HepG2 (cell line): Measurements from ENCODE around the gene PRMT5. TPM values are rescaled to one million over a fixed set of nuclear protein-coding genes. Genes with fewer than 3 reads are reported as not detected.

Source experiments
- HOXD1 ChIP-seq: sonication (generic); formaldehyde crosslinking; IDR thresholded peaks from 2 replicates; pipeline ENCODE4 v1.5.0; 2020; ENCODE audit warnings: missing genetic modification reagents
- KDM1A ChIP-seq: IDR thresholded peaks from 2 replicates; pipeline ENCODE4 v1.6.1; 2016; ENCODE audit warnings: missing compliant biosample characterization
- NFKB2 ChIP-seq: sonication (generic); formaldehyde crosslinking; IDR thresholded peaks from 2 replicates; pipeline ENCODE4 v1.4.0; 2020; ENCODE audit warnings: missing genetic modification reagents, borderline replicate concordance
- NFYB ChIP-seq: sonication (generic); formaldehyde crosslinking; IDR thresholded peaks from 2 replicates; pipeline ENCODE4 v1.4.0; 2020; ENCODE audit warnings: missing genetic modification reagents
- NR1H2 ChIP-seq: sonication (generic); formaldehyde crosslinking; IDR thresholded peaks from 2 replicates; pipeline ENCODE4 v1.8.1; 2022; ENCODE audit warnings: low read depth, missing genetic modification reagents, borderline replicate concordance
- PLRG1 ChIP-seq: fragments of 450-650 bp; conservative IDR thresholded peaks from 2 replicates; pipeline ENCODE4 v1.6.1; 2016
- POLR2G ChIP-seq: fragments of 200-400 bp; formaldehyde crosslinking; IDR thresholded peaks from 2 replicates; pipeline ENCODE4 v1.6.1; 2018; ENCODE audit warnings: mild to moderate bottlenecking, low read depth, low read length, moderate library complexity
- RELA ChIP-seq: sonication (generic); formaldehyde crosslinking; IDR thresholded peaks from 2 replicates; pipeline ENCODE4 v1.4.0; 2020; ENCODE audit warnings: missing genetic modification reagents
- STAT5B ChIP-seq: sonication (generic); formaldehyde crosslinking; IDR thresholded peaks from 2 replicates; pipeline ENCODE4 v1.4.0; 2020; ENCODE audit warnings: missing genetic modification reagents
- TCF12 ChIP-seq, 2 experiments: fragments of 450-650 bp in 1 of 2; sonication (generic) in 1 of 2; formaldehyde crosslinking in 1 of 2; IDR thresholded peaks; 2 replicates each; pipeline versions ENCODE4 v1.6.1 to v1.8.0; 2017 to 2022; ENCODE audit warnings: antibody characterized with exemption in 1 of 2, mild to moderate bottlenecking in 1 of 2, missing genetic modification reagents in 1 of 2, moderate library complexity in 1 of 2
- ZNF224 ChIP-seq: sonication (generic); formaldehyde crosslinking; IDR thresholded peaks from 2 replicates; pipeline ENCODE4 v1.5.0; 2020; ENCODE audit warnings: mild to moderate bottlenecking, missing genetic modification reagents
- ZNF225 ChIP-seq: sonication (generic); formaldehyde crosslinking; IDR thresholded peaks from 2 replicates; pipeline ENCODE4 v1.4.0; 2020; ENCODE audit warnings: mild to moderate bottlenecking, missing genetic modification reagents
- ZNF253 ChIP-seq: sonication (generic); formaldehyde crosslinking; IDR thresholded peaks from 2 replicates; pipeline ENCODE4 v1.8.0; 2022; ENCODE audit warnings: mild to moderate bottlenecking, missing genetic modification reagents, borderline replicate concordance
- ZNF296 ChIP-seq: sonication (generic); formaldehyde crosslinking; conservative IDR thresholded peaks from 2 replicates; pipeline ENCODE4 v1.5.0; 2020; ENCODE audit warnings: mild to moderate bottlenecking, missing genetic modification reagents
- ZNF496 ChIP-seq: sonication (generic); formaldehyde crosslinking; IDR thresholded peaks from 2 replicates; pipeline ENCODE4 v1.8.1; 2023; ENCODE audit warnings: mild to moderate bottlenecking, moderate library complexity, missing genetic modification reagents; ENCODE audit not compliant: insufficient replicate concordance
- ZNF768 ChIP-seq: sonication (generic); formaldehyde crosslinking; IDR thresholded peaks from 2 replicates; pipeline ENCODE4 v1.4.0; 2020; ENCODE audit warnings: missing genetic modification reagents
- ZNF772 ChIP-seq: sonication (generic); formaldehyde crosslinking; IDR thresholded peaks from 2 replicates; pipeline ENCODE4 v1.5.0; 2020; ENCODE audit warnings: mild to moderate bottlenecking, missing genetic modification reagents
- ZNF780A ChIP-seq: sonication (generic); formaldehyde crosslinking; IDR thresholded peaks from 2 replicates; pipeline ENCODE4 v1.8.0; 2022; ENCODE audit warnings: mild to moderate bottlenecking, missing genetic modification reagents, moderate library complexity
- polyA plus RNA-seq, 8 experiments: library from polyadenylated mRNA; depleted of rRNA in 3 of 8; stranded (reverse) in 7 of 8; unstranded in 1 of 8; fragments of >200 nt; fragmentation: Illumina TruSeq in 4 of 8; extraction: Trizol in 4 of 8; gene quantifications; 2 replicates each; pipeline versions ENCODE4 v1.2.1 to v1.2.3, GENCODE V29; 2011 to 2016; ENCODE audit warnings: low read depth in 4 of 8, missing spikeins in 1 of 8, mixed read lengths in 1 of 8; ENCODE audit not compliant: insufficient read depth in 1 of 8
- total RNA-seq, 5 experiments: library from RNA; depleted of rRNA; stranded (reverse); fragments of >200 nt; fragmentation: Illumina TruSeq; extraction: Trizol; gene quantifications; 2 replicates each; pipeline ENCODE4 v1.2.3, GENCODE V29; 2016; ENCODE audit warnings: low read depth in 1 of 5
- TF ChIP-seq, protein P1 (sequence below): sonication (generic); formaldehyde crosslinking; conservative IDR thresholded peaks from 2 replicates; pipeline ENCODE4 v1.4.0; 2020; ENCODE audit warnings: missing genetic modification reagents
- TF ChIP-seq, protein P2 (sequence below): IDR thresholded peaks from 2 replicates; pipeline ENCODE4 v1.6.1; 2018; ENCODE audit warnings: missing genetic modification reagents
- TF ChIP-seq, protein P3 (sequence below): sonication (generic); formaldehyde crosslinking; IDR thresholded peaks from 2 replicates; pipeline ENCODE4 v1.4.0; 2020; ENCODE audit warnings: missing genetic modification reagents
- TF ChIP-seq, protein P4 (sequence below): sonication (generic); formaldehyde crosslinking; IDR thresholded peaks from 2 replicates; pipeline ENCODE4 v1.5.0; 2020; ENCODE audit warnings: missing genetic modification reagents
- TF ChIP-seq, protein P5 (sequence below): sonication (generic); formaldehyde crosslinking; IDR thresholded peaks from 2 replicates; pipeline ENCODE4 v1.5.1; 2020; ENCODE audit warnings: mild to moderate bottlenecking, missing genetic modification reagents

Gene PRMT5
- total and polyA plus RNA-seq, 2 of the 13 experiments (the other 11 are each of a cell fraction or from before 2014, with no cell fraction given), result 210 to 354 TPM

DNA sequence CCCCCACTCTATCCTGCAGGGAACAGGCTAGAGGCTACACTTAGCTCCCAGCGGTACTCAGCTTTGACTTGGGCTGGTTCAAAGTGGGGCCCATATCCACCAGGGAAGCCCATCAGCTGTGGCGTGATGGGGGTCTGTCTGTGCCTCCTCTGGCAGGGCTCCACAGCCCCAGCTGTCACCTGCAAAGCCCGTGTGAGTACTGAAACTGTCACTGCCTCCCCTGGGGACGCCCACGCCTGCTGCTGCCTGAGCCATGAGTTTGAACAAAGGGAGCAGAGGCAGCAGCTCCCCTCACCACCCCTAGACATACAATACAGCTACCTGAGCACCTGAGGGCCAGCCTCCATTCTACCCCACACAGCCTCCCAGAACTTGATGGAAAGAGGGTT, 41.2 kb downstream of the PRMT5 start (continued):
- no peak for TF ChIP-seq ZNF496 (CRISPR knock-in tag)
- 0 out of 2 replicates have a peak, but pooled peaks have one; percentile 9 for TF ChIP-seq NFYB
- TF ChIP-seq, protein P1, sequence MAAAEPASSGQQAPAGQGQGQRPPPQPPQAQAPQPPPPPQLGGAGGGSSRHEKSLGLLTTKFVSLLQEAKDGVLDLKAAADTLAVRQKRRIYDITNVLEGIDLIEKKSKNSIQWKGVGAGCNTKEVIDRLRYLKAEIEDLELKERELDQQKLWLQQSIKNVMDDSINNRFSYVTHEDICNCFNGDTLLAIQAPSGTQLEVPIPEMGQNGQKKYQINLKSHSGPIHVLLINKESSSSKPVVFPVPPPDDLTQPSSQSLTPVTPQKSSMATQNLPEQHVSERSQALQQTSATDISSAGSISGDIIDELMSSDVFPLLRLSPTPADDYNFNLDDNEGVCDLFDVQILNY (CRISPR knock-in tag), result no peak
- no peak for TF ChIP-seq PLRG1
- 0 out of 2 replicates have a peak, but pooled peaks have one; percentile 14 for TF ChIP-seq ZNF768 (CRISPR knock-in tag)
- TF ChIP-seq ZNF296 (CRISPR knock-in tag), result no peak
- no peak for TF ChIP-seq ZNF780A (CRISPR knock-in tag)
- TF ChIP-seq, protein P2, sequence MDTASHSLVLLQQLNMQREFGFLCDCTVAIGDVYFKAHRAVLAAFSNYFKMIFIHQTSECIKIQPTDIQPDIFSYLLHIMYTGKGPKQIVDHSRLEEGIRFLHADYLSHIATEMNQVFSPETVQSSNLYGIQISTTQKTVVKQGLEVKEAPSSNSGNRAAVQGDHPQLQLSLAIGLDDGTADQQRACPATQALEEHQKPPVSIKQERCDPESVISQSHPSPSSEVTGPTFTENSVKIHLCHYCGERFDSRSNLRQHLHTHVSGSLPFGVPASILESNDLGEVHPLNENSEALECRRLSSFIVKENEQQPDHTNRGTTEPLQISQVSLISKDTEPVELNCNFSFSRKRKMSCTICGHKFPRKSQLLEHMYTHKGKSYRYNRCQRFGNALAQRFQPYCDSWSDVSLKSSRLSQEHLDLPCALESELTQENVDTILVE (CRISPR knock-in tag), result no peak
- TF ChIP-seq ZNF225 (CRISPR knock-in tag), result peak; percentile 44; the same call in 1 of the 2 replicates
- TF ChIP-seq KDM1A (CRISPR knock-in tag), result no peak
- no peak for TF ChIP-seq STAT5B (CRISPR knock-in tag)
- TF ChIP-seq, protein P3, sequence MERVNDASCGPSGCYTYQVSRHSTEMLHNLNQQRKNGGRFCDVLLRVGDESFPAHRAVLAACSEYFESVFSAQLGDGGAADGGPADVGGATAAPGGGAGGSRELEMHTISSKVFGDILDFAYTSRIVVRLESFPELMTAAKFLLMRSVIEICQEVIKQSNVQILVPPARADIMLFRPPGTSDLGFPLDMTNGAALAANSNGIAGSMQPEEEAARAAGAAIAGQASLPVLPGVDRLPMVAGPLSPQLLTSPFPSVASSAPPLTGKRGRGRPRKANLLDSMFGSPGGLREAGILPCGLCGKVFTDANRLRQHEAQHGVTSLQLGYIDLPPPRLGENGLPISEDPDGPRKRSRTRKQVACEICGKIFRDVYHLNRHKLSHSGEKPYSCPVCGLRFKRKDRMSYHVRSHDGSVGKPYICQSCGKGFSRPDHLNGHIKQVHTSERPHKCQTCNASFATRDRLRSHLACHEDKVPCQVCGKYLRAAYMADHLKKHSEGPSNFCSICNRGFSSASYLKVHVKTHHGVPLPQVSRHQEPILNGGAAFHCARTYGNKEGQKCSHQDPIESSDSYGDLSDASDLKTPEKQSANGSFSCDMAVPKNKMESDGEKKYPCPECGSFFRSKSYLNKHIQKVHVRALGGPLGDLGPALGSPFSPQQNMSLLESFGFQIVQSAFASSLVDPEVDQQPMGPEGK (CRISPR knock-in tag), result no peak
- no peak for TF ChIP-seq TCF12 (IDR thresholded peaks at IDR 0.05)
- TF ChIP-seq TCF12 (CRISPR knock-in tag; IDR thresholded peaks at IDR 0.05), result no peak
- no peak for TF ChIP-seq NR1H2 (CRISPR knock-in tag)
- no peak for TF ChIP-seq POLR2G
- TF ChIP-seq ZNF772 (CRISPR knock-in tag), result no peak
- TF ChIP-seq ZNF253 (CRISPR knock-in tag), result 0 out of 2 replicates have a peak, but pooled peaks have one; percentile 49
- TF ChIP-seq ZNF224 (CRISPR knock-in tag), result no peak
- TF ChIP-seq, protein P4, sequence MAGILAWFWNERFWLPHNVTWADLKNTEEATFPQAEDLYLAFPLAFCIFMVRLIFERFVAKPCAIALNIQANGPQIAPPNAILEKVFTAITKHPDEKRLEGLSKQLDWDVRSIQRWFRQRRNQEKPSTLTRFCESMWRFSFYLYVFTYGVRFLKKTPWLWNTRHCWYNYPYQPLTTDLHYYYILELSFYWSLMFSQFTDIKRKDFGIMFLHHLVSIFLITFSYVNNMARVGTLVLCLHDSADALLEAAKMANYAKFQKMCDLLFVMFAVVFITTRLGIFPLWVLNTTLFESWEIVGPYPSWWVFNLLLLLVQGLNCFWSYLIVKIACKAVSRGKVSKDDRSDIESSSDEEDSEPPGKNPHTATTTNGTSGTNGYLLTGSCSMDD (CRISPR knock-in tag), result no peak
- TF ChIP-seq, protein P5, sequence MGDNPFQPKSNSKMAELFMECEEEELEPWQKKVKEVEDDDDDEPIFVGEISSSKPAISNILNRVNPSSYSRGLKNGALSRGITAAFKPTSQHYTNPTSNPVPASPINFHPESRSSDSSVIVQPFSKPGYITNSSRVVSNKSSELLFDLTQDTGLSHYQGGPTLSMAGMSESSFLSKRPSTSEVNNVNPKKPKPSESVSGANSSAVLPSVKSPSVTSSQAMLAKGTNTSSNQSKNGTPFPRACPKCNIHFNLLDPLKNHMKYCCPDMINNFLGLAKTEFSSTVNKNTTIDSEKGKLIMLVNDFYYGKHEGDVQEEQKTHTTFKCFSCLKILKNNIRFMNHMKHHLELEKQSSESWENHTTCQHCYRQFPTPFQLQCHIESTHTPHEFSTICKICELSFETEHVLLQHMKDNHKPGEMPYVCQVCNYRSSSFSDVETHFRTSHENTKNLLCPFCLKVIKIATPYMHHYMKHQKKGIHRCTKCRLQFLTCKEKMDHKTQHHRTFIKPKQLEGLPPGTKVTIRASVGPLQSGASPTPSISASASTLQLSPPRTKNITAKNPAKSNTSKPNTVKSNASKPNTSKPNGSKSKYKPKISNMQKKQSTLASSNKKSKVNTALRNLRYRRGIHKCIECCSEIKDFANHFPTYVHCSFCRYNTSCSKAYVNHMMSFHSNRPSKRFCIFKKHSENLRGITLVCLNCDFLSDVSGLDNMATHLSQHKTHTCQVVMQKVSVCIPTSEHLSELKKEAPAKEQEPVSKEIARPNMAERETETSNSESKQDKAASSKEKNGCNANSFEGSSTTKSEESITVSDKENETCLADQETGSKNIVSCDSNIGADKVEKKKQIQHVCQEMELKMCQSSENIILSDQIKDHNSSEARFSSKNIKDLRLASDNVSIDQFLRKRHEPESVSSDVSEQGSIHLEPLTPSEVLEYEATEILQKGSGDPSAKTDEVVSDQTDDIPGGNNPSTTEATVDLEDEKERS, result no peak
- no peak for TF ChIP-seq RELA
- no peak for TF ChIP-seq HOXD1 (CRISPR knock-in tag)
- TF ChIP-seq NFKB2 (CRISPR knock-in tag), result peak; percentile 36; the same call in 1 of the 2 replicates
